AG04450 (cell line): ENCODE results near the gene UNC5C. TPM values are rescaled to one million over a fixed set of nuclear protein-coding genes. Genes with fewer than 3 reads are reported as not detected.

Experiments used
- CTCF ChIA-PET: fragments of 300-600, 350-600 bp; formaldehyde crosslinking; extraction: SDS; loops from one replicate; lab custom pipeline; 2022; ENCODE audit warnings: antibody characterized with exemption, inconsistent platforms; lab: Charles Lee
- POLR2A ChIA-PET: fragments of 350-600 bp; formaldehyde crosslinking; extraction: SDS; loops from one replicate; lab custom pipeline; 2021; ENCODE audit warnings: antibody characterized with exemption, inconsistent platforms; lab: Yijun Ruan, JAX
- DNase-seq: peaks from one replicate; pipeline ENCODE4 v3.0.0-alpha.2; 2011; ENCODE audit warnings: low read depth, low spot score
- H3K27ac ChIP-seq: one replicate; pipeline ENCODE4 v1.5.1; 2012; ENCODE audit warnings: low read depth, low read length, control low read depth
- H3K27me3 ChIP-seq: one replicate; pipeline ENCODE4 v1.6.0; 2012; ENCODE audit warnings: low read length; ENCODE audit not compliant: control insufficient read depth, insufficient read depth
- H3K4me3 ChIP-seq: 2 replicates; pipeline ENCODE4 v1.5.1; 2011; ENCODE audit warnings: mild to moderate bottlenecking, low read depth, low read length, control low read depth
- H3K9me3 ChIP-seq: 2 replicates; pipeline ENCODE4 v1.5.1; 2012; ENCODE audit warnings: low read length; ENCODE audit not compliant: control insufficient read depth, insufficient read depth
- CTCF ChIP-seq: IDR thresholded peaks from 2 replicates; pipeline ENCODE4 v1.5.1; 2011; ENCODE audit warnings: low read depth, low read length, control low read depth, inconsistent platforms
- polyA plus RNA-seq: library from polyadenylated mRNA; depleted of rRNA; stranded (reverse); fragments of >200 nt; gene quantifications from 2 replicates; pipeline ENCODE4 v1.2.3, GENCODE V29; 2011

The UNC5C gene
- polyA plus RNA-seq, 1 experiment, result 0.07 TPM

GRCh38 chr4:95550115-95550987 is 1.6 kb upstream of the UNC5C start:
- no peak overlapping the region for H3K27ac ChIP-seq
- TF ChIP-seq CTCF, result no peak
- DNase-seq, result no peak
- H3K9me3 ChIP-seq, result no peaks in the 10 kb centered on the region; the same call in 1 of the 2 replicates
- POLR2A ChIA-PET, result no interaction called here
- H3K27me3 ChIP-seq, result peaks cover 41% of the 10 kb centered on the region
- peak overlapping the region; percentile 63 for H3K4me3 ChIP-seq
- CTCF ChIA-PET, result interaction anchor here (1.0 kb wide), 1 partner anchor 40 kb away, joined by 4 read pairs; no protein-coding TSS in a partner anchor

DNA sequence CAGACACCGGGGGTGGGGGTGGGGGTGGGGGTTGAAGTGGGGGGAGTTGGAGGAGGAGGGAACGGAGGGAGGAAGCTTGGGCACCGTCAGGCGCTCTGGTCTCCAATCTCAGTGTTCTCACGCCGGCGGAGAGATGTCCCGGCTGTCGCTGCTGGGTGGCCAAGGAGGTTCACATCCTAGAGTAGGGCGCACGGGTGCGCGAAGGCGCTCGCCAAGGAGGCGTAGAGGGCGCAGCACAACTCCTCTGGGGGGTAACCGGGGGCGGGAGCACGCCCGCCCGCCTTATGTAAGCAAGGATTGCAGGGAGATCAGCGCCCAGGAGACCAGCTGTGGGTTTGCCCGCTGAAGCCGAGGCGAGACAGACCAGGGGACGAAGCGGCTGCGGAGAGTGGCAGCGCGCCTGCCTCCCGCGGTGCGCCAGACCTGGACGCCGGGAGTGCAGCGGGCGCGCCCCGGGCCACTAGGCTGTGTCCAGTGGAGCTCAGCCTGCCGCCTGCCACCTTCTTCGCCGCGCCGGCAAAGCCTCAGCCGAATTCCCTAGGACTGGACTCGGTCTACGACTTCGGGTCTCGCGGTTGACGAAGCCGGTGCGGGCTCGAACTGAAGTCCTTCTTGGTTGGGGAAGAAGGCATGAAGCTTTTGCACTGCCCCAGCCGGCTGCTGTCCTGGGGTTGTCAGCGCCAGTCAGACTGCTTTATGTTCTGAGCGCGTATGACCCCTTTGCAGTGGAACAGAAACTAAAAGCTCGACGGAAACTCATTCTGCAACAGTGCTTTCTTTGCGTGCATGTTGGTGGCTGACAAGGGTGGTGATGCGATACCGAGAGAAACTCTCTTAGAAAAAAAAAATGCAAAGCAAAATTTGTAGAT is 707 bp upstream of the UNC5C start:
- no peaks in the 10 kb centered on the region; the same call in 1 of the 2 replicates for H3K9me3 ChIP-seq
- ChIA-PET POLR2A (no interaction called here), CTCF (interaction anchor here (1.0 kb wide), 1 partner anchor 40 kb away, joined by 4 read pairs; no protein-coding TSS in a partner anchor)
- peak overlapping the region; percentile 63 for H3K4me3 ChIP-seq
- H3K27ac ChIP-seq, result no peak overlapping the region
- no peak for TF ChIP-seq CTCF
- no peak for DNase-seq
- H3K27me3 ChIP-seq, result peaks cover 41% of the 10 kb centered on the region

GRCh38 chr4:95547715-95548471 is 880 bp downstream of the UNC5C start:
- Histone ChIP-seq H3K9me3 (no peaks in the 10 kb centered on the region; the same call in 1 of the 2 replicates), H3K27me3 (peaks cover 46% of the 10 kb centered on the region), H3K27ac (no peak overlapping the region), H3K4me3 (peak overlapping the region; percentile 35)
- no peak for DNase-seq
- no peak for TF ChIP-seq CTCF
- ChIA-PET POLR2A (no interaction called here), CTCF (interaction anchor here (1.3 to 1.8 kb wide), 2 partner anchors 11 to 38 kb away, joined by 3 to 5 read pairs; no protein-coding TSS in a partner anchor)

DNA sequence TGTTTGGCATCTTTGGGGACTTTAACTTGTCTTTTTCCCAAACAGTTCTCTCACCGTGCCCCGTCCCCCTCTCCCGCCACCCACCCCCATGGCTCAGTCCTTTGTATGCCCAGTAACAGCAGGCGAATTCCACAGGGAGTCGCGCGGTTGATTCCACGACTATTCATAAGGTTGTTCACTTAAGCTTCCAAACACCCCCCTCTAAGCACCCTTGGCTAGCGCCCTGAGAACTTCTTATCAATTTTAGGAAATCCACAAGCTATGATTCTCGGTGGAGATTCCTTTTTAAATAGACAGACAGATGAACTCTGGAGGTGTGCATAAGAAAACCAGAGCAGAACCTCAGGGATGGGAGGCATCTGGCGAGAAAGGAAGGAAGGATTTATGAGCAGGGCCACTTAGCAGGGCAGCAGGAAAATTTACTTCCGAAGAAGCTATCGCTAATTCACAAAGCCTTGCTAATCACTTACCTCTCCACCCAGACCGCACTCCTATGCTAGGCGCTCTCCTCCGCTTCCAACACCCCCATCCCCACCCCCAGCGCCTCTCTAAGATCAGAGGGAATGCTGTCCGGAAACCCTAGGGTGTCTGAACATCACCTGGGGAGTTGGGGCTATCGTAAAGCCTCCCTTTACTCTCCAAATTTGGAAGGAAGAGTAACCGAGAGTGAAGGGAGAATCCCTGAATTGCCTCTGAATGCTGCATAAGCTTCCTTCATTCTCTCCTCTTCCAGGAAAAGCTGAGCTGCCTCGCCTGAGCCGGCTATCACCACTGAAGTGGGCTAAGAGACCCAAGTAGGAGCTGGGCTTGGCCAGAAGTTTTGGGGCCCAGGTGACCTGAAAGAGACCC is 1.7 kb downstream of the UNC5C start:
- POLR2A ChIA-PET, result no interaction called here
- Histone ChIP-seq H3K9me3 (no peaks in the 10 kb centered on the region; the same call in 1 of the 2 replicates), H3K27ac (no peak overlapping the region), H3K27me3 (peaks cover 46% of the 10 kb centered on the region), H3K4me3 (no peak overlapping the region; the same call in 1 of the 2 replicates)
- no peak for TF ChIP-seq CTCF
- no peak for DNase-seq
- CTCF ChIA-PET, result interaction anchor here (1.3 to 1.8 kb wide), 2 partner anchors 10 to 37 kb away, joined by 3 to 5 read pairs; no protein-coding TSS in a partner anchor
